GM12891 (cell line): ENCODE measurements around the gene SUN5.

Source experiments
- POLR2A ChIP-seq: IDR thresholded peaks from 2 replicates; pipeline ENCODE4 v1.6.1; 2011; ENCODE audit warnings: low read depth, low read length, control low read depth
- POLR2AphosphoS5 ChIP-seq: IDR thresholded peaks from 2 replicates; pipeline ENCODE4 v1.6.1; 2011; ENCODE audit warnings: low read depth, low read length, control low read depth
- POU2F2 ChIP-seq: IDR thresholded peaks from 2 replicates; pipeline ENCODE4 v1.6.1; 2011; ENCODE audit warnings: low read depth, mild to moderate bottlenecking, control low read depth, low read length, moderate library complexity
- SPI1 ChIP-seq: IDR thresholded peaks from 2 replicates; pipeline ENCODE4 v1.6.1; 2011; ENCODE audit warnings: low read depth, low read length, control low read depth
- TAF1 ChIP-seq: IDR thresholded peaks from 2 replicates; pipeline ENCODE4 v1.6.1; 2011; ENCODE audit warnings: low read depth, low read length, control low read depth

DNA sequence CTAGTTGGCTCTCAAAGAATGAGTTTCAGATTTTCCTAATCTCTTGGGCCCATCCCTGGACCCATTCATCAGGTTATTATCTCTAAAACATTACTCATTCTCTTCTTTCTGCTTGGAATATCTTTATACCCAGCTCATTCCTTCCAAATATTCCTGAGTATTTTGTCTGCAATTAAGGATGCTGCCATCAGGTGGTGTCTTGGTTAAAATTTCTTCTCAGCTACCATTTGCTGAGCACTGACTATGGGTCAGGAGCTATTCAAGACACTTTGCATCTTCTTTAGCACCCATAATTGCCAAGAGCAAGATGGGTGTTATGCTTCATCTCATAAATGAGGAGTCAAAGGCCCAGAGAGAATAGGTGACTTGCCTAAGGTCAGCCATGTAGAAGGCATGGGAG is 8.4 kb downstream of the SUN5 start:
- no peak for TF ChIP-seq POLR2A
- TF ChIP-seq TAF1, result no peak
- TF ChIP-seq POLR2AphosphoS5, result no peak
- no peak for TF ChIP-seq POU2F2
- TF ChIP-seq SPI1, result no peak
